Brain pericyte (primary cell): Measurements from ENCODE around the gene FRY.

ENCODE experiments used
- DNase-seq: peaks from one replicate; pipeline ENCODE4 v3.0.0-alpha.2; 2012; ENCODE audit warnings: low read depth, low spot score

FRY gene

DNA sequence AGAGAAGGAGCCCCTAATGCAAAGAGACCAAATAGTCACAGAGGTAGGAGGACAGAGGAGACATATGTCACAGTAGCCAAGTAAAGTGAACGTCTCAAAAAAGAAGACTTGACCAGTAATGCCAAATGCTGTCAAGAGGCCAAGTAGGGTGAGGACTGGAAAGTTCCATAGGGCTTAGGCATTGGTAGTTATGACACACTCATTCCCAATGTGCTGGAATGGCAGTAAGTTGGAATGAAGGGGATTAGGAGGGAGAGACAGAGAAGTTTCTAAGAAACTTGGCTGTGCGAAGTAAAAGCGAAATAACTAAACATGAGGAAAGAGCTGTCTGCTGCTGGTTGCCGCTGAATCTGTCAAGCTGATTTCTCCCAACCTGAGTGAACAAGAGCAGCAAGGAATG is 14.9 kb upstream of the FRY start:
- DNase-seq = no peak

DNA sequence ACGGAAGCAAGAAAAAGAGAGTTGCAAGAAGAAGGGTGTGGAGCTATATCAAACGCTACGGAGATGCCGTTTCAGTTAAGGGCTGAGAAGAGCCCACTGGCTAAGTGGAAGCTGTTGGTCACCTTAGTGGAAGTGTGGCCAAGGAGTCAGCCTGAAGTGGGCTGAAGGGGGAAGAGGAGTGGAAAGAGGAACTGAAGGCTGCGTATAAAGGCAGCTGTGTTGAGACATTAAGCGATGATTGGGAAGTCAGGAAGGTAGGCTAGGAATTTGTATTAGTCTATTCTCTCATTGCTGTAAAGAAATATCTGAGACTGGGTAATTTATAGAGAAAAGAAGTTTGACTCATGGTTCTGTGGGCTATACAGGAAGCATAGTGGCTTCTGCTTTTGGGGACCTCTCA is 14.1 kb upstream of the FRY start:
- DNase-seq = no peak

DNA sequence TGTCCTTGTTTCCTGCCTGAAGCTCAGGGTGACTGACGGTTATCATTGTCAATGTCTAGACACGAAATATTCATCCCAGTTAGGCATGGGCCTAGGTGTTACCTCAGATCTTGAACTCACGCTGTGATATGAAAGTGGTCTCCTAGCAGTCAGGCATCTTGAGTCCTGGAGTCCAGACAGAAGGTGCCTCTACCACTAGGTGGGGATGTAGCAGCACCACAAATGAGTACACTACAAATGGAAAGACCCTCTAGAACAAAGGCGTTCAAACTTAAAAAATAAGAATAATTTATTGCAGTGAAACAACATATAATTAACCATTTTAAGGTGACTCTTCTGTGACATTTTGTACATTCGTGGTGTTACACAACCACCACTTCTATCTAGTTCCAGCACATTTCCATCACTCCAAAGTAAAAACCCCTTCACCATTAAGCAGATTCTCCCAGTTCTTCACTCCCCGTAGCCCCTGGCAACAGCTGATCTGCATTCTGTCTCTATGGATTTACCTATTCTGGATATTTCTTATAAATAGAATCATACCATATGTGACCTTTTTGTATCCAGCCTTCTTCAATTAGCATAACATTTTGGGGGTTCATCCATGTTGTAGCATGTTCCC is 11.9 kb upstream of the FRY start:
- DNase-seq = peak; percentile 12

DNA sequence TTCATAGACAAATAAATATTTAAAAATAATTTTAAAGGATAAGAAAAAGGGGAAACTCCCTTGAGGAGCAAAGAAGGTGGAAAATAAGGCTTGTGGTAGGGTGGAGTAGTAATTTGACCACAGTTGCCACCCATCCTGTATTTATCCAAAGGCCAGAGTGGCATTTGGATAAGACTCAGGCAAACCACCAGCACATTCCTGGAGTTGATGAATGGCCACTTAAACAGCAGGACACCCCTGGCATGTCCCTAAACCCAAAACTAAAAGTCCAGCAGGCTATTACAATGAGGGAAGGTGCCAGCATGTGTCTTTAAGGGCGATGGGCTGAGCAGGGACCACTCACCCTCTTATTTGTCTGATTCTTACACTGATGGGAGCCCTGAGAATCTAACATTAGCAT is 9.8 kb upstream of the FRY start:
- DNase-seq = no peak

DNA sequence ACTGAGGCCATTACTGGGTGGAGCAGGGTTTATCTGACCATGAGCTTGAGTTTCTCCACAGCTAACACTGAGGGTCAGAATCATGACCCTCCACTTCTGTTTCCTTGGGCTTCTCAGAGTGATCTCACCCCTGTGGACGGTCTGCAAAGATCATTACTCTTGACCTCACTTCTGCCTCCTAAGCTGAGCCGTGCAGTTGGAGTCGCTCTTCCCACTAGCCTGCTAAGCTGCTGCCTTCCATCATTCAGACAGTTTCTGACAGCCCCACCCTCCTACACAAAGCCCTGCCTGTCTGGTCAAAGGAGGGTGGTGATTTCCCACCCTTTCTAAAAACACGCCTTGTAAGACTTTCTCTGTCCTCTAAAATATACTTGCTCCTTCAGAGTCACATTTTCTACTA is 9.3 kb upstream of the FRY start:
- no peak for DNase-seq

DNA sequence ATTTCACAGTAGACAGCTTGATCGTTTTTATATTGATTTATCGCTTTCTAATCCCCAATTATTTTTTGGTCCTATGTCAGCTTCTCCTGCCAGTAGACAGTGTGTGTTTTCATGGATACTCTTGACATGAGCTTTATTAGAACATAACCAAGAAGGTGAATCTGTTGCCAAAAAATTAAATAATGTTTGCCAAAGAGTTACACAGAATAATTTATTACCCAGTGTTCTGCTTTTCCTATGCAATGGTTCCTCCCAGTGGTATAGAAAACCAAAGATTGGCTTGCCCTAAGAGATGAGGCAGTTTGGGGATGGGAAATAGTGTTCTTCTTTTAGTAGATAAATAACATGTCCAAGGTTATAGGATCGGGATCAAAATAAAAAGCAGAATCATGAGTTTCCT is 8.5 kb upstream of the FRY start:
- no peak for DNase-seq

DNA sequence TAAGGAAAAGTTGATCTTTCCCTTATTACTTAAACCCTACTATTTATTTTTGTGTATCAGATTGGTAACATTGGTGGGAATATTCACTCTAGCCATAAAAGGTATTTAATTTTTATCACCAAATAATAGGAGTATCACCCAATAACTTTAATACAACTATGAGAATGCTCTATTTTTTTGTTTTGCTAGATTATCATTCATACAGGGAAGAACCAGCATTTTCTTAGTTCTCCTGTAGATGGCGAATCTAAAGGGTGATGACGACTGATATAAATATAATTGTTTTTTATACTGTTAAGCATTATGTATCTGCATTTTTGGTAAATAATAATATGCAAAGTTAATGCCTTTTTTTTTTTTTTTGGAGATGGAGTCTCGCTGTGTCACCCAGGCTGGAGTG is 7.9 kb upstream of the FRY start:
- no peak for DNase-seq

DNA sequence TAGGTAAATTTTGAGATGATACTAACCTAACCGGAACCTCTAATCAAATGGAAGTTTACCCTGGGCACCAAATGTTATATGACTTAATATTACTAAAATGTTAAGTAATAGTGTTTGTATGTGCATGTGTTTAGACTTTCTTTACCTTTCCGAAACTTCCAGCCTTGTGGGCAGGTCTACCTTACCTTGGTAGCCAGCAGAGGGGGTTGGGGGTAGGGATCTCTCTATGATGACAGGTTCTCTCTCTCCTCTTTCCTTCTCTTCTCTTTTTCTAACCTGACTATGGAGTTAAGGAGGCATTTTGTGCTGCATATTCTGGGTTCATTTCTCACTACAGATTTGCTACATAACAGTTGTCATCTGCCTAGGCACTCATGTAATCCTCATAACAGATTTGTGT is 6.8 kb upstream of the FRY start:
- DNase-seq = no peak

DNA sequence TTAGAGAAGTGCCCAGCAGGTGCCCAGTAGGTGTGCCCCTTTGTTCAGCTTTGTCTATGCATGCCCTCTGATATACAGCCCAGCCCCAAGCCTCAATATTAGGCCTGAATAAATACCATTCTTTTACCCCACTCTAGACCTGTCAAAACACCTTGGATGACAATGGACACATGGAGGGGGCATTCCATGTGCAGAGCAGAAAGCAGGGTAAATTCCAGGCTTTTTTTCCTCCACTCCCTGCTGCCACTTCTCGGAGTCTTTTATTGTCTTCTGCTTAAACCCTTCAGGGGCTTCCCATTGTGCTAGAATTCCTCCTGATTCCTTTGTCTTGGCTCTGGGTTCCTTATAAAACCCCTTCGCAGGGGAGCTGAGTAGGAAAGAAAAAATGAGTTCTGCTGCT is 5.8 kb upstream of the FRY start:
- no peak for DNase-seq

DNA sequence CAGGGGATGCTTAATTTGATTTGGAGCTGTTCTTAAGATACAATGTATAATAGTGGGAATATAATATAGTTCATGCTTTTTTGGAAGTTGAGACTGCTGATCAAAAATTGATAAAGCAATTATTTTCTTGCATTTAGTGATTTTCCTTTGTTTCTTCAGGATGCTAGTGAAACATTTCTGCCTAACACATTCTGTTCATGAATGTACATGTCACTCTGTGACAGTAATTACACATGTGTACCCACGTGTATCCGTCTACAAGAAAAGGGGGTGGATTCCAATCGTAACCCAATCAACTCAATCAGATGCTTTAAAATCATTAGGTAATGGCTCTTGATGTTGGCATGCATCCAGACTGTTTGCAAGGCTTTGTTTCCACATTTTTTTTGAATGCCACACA is 5.0 kb upstream of the FRY start:
- no peak for DNase-seq

DNA sequence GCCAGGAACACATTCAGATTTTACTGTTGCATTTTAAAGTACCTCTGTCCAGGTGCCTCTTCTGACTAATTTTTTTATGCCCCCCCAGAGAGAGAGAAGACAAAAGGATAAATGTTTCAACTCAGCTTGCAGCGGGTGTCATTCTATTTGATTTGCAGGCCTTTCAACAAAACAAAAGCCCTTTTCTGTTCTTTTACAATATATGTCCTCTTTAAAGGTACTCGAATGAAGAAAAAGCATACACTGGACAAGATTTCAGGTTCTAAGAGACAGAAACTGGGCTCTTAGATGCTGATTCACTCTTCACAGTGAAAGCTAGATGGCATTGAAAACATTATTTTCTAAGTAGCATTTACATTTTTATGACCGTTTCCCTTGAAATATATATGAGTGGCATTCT is 2.9 kb upstream of the FRY start:
- DNase-seq = no peak

DNA sequence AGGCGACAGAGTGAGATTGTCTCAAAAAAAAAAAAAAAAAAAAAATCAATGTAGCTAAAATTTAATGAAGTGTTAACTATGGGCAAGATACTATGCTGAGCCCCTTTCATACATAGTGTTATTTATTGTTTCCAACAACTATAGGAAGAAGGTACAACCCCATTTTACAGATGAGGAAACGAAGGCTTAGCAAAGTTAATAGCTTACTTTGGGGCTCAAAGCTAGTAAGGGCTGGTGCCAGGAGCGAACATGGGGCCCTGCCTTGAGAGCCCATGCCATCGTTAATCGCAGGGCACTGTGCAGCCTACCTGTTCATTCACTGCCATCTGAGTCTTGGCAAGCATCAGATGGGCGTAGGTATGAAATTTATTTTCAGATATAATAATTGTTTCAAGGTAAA is 1.9 kb upstream of the FRY start:
- no peak for DNase-seq

DNA sequence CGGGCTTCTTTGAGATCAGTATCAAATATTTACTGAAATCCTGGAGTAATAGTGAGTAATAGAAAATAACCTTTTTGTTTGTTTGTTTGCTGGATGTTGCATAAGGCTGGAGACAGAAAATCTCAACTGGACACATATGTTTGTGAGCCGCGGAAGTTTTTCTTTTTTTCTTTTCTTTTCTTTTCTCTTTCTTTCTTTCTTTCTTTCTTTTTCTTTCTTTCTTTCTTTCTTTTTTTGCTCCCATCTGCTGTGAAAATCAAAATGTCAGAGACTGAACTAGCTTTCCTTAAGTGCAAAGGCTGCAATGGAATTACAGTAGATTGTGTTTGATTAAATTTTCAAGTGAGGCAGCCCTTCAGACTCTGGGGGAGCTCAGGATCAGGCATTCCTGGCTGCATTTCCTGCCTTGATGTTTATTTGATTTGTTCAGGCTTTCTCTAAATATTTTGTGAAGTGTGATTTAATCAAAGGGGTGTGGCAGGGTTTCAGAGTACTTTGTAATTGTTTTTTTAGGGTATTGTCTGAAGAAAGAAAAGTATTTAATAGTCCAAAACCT is 319 bp downstream of the FRY start:
- no peak for DNase-seq

DNA sequence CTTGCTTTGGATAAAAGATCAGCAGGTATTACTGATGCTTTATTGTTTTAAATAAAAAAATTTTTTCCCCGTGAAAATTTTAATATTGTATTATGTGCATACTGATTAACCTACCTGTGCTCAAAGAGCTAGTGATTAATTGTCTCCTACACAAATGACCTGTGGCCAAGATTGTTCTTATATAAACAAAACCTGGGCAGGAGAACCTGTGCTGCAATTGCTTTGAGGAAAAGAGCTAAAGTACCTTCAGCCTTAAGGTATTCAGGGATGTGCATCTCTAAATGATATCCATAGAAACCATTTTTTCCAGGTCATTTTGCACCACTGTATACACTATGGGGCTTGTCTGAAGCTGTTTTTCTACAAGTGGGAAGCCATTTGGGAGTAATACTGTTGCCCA is 1.2 kb downstream of the FRY start:
- no peak for DNase-seq

DNA sequence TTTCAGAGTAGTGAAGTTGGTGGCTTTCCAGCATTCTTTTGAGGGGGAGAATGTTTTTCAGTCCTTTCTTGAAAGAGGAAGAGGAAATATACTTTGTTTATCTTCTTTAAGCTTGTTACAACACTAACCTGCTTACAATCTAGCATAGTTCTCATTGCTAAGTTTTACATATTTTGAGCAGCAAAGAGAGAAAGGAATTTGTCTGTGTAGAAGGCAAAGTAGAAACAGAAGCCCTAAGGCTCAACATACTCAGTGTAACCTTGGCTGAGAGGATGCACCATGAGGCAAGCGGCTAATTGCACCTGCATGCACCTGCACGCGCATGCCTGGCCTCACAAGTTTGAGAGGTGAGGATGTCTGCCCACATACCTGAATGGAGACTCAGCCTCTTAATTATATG is 2.2 kb downstream of the FRY start:
- no peak for DNase-seq

DNA sequence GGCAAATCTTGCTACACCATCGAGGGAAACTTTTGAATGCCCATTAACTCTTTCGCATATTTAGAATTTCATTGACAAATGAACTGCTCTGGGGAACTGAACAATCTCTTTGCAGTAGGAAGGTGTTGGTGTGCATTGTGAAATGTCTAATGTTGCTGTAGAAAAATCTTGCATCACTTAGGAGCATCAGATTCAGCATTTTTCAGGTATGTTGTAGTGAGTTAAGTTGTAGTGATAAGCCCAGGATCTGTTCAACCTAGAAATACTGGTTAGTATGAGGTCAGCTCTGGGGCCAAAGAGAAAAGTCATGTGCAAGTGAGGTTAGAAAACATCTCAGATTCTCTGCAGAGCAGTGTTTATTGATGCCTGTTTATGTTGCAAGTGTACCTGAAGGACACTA is 4.1 kb downstream of the FRY start:
- DNase-seq = no peak

DNA sequence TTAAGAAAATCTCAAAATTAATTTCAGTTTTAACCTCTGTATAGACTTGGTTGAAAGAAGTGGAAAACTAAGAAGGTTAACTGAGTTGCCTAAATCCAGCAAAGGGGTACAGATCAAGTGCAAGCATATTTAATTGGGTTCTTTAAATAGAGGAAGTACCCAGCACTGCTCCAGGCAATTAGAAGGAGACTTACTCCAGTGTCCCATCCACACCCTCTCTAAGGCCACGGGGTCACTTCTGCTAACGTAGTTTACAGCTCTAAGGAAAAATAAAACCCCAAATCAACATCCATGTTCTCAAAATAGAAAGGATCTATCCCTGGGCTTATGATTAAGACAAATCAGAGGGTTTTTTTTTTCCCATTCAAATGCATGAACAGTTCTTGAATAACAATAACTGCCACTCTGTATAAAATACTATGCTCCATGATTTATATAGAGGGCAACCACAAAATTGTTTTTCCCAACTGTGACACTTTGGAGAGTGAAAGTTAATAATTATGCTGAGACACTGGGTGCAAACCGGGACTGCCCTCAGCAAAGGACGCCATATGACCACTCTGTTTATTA is 4.6 kb downstream of the FRY start:
- no peak for DNase-seq

DNA sequence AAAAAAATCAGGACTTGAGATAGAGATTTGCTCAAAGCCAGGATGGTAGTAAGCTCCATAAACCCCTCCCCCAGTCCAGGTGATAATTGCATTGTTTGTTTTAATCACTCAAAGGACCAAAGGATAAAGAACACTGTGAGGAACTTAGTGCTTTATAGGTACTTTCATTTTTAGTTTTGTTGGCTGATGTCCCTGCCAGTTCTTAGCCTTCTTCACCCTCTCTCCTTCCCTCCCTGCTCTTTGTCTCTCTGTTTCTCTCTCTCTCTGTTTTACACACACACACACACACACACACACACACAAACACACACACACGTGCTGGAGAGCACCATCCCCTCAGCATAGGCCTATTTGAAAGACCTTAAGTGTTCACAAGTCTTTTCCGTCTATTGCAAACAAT is 5.2 kb downstream of the FRY start:
- DNase-seq = no peak

DNA sequence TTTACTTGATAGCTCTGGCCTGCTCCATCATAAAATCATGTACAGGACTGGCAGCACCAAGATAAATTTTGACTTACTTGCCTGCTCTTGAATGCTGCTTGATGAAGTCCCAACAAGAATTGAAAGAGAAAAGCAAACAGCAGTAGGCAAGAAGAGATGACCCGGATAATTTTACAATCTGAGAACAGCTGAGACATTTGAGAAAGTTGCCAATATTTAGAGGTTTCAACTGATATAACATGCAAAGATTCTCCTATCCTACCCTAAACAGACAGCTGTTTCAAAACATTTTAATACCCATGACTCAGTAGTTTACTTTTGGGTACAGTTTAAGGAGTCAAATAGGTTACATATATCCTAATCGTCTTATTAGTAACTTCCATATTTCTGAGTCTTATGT is 5.9 kb downstream of the FRY start:
- no peak for DNase-seq

DNA sequence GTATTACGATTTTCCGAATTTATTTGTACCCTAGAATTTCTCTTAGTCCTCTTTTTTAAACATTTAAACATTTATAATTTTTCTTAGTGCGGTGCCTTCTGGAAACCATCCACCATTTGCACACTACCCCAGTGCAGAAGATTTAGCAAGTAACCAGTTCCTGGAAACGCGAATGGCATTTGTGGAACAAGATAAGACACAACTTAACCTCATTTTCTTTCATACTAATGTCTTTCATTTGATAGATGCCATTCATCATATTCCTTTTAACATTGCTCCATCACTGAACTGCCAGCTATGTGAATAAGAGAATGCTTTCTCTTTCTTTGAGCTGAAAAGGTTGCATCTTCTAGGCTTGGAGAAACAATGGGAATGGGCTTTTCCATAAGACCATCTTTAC is 6.8 kb downstream of the FRY start:
- DNase-seq = no peak

DNA sequence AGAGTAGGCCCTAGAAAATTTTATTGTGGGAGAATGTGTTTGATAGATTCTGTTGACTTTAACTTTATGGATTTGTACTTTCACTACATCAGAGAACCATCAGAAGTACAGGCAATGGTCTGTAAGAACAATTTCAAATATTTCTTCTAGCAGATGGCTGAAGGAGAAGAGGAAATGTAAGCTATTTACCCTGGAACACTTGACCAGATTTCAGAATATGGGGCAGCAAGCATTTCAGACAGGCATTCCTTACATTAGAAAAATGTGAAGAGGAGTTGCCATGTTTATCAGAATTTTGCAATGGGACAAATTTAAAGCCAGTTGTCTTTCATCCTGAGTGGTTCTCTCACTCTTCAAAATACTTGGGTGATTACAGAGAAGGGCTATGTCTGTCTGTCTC is 7.5 kb downstream of the FRY start:
- no peak for DNase-seq

DNA sequence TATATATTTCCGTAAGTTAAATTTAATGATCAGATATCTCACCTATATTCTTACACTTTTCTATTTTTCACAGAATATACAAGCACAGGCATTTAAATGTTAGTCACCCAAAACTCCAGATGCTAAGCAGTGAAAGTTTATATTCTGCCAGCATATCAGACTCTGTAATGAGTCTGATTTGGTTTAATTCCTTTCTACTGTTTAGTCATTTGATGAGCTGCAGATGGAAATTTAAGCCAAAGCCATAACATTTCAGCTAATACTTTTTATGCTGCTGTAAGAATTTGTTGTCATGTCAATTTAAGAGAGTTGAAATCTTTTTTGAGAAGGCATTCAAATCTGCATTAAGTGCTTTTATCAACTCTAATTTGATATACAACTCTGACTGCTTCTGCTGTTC is 8.0 kb downstream of the FRY start:
- no peak for DNase-seq

DNA sequence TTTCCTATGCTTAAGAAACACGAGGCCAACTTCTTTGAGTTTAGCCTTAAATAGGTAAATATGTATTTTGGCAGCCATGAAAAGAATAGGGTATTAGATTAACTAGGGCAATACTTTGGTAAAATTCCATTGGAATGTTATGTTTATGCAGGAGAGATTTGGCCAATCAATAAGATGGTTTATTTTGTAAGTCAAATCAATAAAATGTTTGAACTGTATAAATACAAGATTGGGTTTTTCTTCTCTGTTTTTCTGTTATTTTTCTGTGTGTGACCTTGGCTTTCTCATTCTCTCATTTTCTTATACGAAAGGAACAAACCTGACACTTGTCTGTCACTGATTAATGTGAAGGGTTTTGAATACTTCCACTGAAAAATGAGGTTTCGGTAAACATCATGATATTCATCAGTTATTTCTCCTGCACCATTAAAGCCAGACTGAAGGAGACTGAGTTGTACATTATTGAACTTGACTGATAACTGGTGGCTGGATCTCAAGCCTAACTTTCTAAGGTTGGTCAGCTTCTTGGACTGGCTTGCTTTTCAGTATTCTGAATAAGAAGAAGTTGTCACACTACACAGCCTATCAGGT is 8.6 kb downstream of the FRY start:
- no peak for DNase-seq

DNA sequence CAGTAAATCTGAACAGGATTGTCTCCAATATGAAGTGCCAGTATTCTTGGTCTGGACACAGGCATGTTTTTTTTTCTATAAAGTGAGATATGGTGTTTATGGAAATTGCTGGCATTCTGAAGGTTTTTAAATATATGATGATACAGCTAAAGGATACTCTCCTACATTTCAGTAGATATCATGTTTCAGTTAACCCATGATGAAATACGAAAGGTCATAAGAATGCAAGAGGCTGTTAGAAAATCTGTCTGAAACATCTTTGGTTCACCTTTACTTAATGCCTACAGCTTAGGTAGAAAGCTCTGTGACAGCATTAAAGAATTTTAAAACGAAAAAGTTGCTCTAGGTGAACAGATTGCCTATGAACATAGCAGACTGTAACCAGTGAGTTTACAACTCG is 9.1 kb downstream of the FRY start:
- no peak for DNase-seq
